HG03565 (cell line): ENCODE measurements around the gene SEPTIN6.
"Not testable (repeated sequence)": the region's sequence is repeated elsewhere in the genome, so short reads cannot be mapped to it uniquely, and the experiment has no call there.

Experiments used
- ATAC-seq: cut with Tn5 transposase; IDR thresholded peaks from one replicate; pipeline ENCODE4 v1.9.1; 2021; ENCODE audit warnings: mild to moderate bottlenecking, moderate library complexity; ENCODE audit not compliant: unreplicated experiment

The SEPTIN6 gene

DNA sequence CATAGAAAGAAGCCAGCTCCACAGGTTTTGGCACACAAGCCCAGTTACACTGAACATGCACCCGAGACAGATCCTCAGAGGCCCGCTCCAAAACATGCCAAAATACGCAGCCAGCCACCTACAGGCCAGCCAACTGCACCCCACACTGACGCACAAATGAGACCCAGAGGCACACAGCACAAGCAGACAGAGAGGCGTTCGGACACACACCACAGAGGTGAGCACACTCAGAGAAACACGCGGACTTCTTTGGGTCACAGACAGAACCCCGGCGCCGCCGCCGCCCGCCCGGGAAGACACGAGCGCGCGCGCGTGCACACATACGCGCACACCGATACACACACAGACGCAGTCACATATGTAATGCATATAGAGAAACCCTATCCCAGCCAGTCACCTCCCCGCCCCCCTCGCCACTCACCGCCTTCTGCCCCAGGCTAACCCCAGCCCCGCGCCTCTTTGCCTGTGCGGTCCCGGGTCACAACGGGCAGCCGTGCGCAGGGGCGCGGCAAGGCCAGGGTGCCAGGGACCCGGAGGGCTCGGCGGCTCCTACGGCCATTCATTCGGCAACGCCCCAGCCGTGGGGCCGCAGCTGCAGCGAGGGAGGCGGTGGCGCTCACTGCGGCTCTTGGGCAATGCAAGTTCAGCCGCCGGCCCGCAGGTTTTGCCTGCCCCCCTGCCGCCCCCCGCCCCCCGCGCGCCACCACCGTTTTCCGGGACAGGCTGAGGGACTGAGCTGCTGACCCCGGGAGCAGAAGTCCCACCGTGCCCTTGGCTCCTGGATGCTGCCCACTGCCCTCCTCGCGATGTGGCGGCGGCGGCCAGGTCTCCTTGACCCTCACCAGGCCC, 553 bp downstream of the SEPTIN6 start:
- ATAC-seq, result no peak

DNA sequence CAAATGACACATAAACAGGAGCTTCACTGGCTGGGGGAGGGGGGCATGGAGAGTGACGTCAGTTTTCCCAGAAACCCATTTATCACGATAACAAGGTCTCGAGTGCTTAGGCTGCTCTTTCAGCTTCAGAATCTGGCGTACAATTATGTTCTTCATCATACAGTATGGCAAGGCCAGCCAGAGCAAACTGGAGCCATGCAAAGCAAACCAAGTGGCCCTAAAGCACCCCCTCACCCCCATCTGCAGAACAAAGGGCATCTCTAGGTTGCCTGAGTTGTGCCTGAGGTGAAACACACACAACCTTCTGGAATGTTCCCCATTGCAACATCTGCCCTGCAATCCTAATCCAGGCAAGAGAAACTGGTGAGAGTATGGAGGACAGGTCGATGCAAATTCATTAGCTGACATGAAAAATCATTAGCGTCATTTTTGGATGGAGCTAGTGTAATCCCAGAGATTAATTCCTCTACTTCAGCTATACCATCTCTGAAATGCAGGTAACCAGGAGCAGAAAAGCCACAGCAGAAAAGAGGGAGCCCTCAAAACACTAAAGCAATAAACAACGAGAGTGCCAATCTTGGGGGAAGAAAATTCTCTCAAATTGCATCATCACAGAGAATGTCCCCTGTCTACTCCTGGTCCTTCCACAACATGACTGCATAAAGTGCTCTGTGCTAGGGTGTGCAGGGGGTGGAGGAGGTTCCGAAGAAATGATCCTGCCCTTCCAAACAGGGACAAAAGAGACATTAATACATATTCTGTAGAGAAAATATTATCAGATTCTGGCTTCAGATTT, 1.8 kb downstream of the SEPTIN6 start:
- ATAC-seq, result no peak

DNA sequence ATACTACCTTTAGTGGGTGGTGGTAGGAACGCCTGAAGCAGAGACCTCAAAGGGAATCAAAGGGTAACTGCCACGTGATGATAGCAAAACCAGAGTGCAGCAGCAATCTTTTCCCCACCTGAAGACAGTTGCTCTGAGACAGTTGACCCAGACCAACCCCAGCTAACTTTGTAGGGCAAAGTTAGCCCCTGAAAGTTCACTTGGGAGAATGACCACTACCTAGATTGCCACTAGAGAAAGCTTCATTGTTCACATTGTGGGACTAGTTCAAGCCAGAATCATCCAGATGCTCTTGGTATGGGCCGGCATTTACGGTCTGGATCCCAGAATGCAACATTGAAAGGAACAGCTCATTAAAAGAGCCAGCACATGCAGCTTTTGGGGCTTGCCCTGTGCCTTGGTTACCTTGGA, 4.1 kb downstream of the SEPTIN6 start:
- no peak for ATAC-seq

DNA sequence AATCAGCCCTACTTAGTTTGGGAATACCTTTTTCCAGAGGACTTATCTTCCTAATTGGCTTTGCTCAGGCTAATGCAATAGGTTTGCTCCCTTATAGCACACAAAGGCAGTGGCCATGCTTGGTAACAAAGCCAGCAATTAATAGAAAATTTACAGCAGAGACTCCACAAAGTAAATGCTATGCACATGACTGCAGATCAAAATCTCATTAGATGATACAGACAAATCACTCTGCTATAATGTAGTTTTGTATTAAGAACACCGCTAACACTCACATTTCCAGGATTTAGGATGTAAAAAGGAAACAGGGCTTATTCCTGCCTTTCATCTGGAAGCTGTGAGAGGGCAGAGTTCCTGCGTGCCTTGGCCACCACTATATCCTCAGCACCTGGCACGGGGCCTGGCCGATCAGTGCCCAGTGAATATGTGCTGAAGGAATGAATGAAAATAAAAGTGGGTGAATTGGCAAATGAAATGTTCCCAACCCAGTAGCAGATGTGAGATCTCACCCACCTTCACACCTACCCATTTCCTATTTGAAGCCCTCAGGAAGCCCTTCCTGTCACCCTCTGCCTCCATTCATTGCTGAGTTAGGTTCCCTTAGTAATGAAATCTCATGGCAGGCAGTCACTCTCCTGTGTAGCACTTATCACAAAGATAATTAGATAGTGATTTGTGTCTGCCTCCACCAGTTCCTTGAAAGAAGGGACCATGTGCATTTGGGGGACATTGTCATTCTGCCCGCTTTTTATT, 5.1 kb downstream of the SEPTIN6 start:
- no peak for ATAC-seq

DNA sequence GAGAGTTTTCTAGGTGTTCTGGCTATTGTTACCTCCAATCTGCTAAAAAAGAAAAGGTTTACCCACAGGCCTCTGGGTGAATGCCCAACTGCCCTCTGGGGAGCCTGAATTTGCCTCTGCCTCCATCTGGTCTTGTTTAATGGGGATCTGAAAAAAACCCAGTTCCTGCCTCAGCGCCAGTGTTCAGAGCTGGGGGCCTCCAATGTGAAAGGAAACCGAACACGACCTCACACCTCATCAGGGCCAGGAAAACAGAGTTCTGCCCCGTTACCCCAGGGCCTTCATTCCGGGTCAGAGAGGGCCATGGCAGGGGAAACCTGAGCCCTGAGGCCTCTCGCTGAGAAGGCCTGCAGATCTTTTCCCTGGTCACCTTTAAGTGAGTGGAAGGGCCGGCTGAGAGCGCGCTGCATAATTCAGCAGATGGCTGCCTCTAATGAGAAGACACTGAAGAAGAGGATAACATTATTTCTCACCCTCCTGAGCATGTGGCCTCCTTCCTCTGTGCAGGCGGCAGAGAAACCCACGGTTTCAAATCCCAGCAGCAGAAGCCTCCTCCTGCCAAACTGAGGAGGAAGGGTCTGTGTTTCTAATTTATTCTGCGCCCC, 6.8 kb downstream of the SEPTIN6 start:
- no peak for ATAC-seq

DNA sequence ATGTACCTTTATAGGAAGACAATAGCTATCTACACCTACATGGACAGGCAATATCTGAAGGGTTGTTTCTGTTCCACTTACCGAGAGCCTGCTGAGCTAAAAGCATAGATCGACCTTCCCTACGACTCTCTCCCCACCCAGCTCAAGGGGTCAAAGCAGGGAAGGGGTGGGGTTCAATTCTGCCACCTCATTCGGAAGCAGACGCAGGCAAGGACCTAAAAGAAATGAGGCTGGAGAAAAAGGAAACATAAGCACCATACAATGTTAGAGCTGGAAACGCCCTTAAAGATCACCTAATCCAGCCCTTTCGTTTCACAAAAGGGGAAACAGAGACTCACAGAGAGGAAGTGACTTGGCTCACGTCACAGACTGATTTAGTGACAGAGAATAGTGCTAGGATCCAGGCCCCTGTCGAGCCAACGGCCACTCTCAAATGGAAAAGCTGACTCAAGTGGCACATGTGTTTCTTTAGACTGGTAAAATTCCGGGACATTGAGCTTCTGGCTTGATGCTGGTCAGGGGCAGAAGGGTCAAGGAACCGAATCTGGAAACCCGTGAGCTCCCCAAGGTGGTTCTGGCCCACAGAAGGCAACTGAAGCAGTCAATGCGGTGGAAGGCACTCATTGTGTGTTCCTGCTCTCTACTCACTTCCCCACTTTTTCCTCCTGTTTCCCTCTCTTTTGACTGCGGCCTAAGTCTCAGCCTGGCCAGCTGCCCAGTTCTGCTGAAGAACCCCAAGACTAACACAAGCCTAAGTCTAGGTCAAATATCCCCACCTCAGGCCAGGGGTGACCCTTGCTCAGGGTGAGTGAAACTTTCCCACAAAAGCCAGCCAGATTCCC, 7.5 kb downstream of the SEPTIN6 start:
- ATAC-seq, result peak; percentile 35

DNA sequence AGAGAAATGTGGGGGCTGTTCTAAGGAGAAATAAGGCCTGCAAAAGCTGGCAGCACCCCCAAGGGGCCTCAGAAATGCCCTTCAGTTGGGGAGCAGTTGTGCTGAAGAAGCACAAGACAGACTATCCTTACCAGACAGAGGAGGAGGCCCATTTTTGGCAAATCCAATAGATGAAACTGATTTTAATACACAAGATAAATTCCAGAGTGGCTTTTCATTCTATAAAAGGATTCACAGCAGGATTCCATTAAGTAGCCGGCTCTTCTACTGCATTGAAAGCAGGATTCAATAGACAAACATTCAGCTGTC, 8.1 kb downstream of the SEPTIN6 start:
- no peak for ATAC-seq

DNA sequence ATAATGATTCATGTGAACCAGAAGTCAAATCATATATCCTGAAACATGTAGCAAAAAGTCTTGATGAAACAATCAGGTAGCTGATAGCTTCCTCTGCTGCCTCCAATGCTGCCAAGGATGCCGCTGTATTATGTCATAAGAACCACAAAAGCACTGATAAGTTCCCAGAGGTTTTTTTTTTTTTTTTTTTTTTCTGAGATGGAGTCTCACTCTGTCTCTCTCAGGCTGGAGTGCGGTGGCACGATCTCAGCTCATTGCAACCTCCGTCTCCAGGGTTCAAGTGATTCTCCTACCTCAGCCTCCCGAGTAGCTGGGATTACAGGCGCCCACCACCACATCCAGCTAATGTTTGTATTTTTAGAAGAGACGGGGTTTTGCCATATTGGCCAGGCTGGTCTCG, 8.7 kb downstream of the SEPTIN6 start:
- not testable (repeated sequence) for ATAC-seq

DNA sequence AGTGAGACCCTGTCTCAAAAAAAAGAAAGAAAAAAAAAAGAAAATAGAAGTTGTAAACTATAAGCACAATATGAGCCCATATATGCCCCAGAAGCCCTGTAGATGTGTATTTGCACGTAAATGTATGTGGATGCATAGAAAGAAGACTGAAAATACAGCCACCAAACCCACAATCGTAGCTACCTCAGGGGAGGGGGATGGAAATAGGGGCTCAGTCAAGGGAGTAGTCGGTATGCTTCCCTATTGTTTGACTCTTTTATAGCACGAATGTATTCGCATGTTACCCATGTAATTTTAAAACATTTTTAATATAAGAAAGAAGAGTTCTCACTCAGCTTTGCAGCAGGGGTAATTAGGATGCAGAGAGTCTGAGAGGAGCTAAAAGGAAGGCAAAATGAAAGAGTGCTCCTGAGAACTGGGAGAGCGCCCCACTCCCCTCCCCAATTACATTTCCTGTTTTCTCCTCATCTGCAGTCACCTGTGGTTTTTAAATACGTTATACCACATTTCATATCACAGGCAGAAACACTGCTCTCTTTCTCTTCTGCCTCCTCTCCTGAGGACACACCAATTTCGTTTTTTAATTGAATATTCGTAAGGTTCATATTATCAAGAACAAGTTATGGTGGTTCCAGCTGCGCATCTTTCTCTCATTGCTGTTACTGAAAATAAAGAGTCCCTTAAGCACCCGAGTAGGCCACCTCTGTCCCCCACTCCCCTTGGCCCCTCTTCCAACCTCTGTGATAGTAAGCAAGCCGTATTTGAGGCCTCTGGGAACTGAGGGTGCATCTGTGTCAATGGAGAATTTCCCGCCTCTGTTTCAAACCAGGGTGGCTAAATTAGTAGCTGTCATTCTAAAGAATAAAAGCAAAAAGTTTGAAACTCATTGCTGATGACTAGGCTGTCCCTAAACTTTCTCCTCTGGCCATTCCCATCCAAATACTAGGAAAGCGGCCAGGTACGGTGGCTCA, 10.7 kb downstream of the SEPTIN6 start:
- no peak for ATAC-seq

DNA sequence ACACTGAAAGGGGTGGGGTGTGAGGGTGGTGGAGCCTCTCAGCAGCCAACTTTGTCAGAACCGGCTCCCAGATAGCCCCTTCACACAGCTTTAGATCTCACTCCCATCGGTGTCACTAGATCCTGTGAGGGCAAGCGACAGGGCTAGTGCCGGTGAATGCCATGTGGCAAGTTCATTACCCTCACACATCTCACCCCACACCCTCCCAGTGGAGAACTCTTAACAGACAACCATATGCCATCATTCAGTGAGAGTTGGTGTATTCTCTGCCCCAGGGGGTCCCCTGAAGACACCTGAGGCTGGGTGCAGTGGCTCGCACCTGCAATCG, 15.3 kb downstream of the SEPTIN6 start:
- no peak for ATAC-seq

DNA sequence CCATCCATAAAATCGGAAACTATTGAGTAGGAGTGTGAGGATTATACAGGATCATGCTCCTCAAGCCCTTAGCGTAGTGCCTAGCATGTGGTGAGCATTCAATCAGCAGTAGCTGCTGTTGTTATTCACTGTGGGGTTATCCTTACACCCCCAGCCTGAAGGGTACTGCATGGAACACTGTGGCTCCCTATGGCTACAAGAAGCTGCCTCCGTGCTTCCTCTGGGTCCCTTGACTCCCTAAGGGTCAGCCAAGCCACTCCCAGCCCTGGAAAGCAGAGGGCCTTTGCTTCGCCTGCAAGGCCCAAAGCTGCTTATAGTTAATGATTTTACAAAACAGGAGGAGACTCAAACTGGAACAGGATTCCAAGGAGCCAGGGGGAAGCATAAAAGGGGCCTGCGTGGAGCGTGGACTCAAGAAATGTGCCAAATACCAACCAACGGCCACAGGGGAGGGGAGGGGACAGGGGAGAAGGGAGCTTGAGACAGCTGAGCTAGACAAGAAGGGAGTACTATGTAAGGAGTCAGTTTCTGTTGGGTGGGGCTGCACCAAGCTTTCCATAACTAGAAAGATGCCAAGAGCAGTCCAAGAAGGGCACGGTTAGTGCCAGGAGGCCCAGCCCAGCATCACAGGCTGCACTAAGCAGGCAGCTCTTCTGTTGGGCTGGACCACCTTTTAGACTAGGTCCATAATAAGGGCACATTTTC, 15.9 kb downstream of the SEPTIN6 start:
- no peak for ATAC-seq

DNA sequence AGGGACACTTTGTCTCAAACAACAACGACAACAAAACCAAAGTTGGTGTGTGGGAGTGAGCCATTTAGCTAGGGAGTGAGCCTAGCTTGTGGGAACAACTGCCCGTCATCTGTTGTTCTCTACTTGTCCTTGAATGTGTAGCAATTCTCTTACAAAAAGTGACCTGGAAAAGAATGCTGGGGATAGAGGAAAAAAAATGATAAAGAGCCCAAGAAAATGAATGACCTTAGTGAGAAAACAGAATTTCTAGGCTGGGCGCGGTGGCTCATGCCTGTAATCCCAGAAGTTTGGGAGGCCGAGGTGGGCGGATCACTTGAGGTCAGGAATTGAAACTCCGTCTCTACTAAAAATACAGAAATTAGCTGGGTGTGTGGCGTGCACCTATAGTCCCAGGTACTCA, 19.6 kb downstream of the SEPTIN6 start:
- ATAC-seq, result no peak

DNA sequence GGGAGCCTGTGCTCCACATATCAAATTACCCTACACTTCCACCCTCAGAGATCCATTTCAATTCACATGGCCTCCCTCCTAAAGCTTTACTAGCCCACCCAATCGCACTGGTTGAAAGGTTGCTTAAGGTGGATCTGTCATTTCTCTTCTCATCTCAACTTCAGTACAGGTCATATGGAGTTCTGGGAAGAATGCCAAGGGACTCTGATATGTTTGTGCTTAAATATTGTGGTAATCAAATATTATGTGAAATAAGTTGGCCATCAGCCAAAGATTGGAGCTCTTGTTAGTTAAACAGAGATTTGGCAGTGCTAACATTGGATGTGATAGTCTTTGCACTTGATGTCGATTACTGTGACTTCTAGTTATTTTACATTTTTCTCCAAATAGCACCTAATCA, 20.5 kb downstream of the SEPTIN6 start:
- ATAC-seq, result no peak

DNA sequence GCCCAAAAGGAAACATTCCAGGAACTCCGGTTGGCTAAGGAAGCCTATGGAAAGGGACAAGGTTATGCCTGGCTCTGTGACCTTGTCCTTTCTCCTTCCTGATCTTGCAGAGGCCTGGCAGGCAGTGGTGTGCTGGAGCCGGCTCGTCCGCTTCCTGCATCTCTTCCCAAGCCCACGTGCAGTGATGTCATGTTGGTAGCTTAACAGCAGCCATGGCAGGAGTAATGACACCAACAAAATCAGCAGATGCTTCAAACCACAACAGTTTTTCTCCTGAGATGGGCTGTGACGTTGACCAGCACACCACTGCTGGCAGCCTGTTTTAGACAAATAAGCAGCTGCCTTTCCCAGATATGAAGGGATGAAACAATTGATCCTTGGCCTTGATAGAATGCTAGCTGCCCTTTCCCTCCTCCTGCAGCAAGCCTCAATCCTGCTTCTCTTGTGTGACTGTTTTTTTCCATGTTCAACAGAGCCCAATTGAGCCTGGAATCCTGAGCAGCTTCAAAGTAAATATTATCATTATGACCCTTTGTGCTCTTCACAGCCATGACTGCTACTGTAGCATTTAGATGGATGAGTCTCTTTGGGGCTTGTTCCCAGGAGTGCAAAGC, 23.4 kb downstream of the SEPTIN6 start:
- no peak for ATAC-seq

DNA sequence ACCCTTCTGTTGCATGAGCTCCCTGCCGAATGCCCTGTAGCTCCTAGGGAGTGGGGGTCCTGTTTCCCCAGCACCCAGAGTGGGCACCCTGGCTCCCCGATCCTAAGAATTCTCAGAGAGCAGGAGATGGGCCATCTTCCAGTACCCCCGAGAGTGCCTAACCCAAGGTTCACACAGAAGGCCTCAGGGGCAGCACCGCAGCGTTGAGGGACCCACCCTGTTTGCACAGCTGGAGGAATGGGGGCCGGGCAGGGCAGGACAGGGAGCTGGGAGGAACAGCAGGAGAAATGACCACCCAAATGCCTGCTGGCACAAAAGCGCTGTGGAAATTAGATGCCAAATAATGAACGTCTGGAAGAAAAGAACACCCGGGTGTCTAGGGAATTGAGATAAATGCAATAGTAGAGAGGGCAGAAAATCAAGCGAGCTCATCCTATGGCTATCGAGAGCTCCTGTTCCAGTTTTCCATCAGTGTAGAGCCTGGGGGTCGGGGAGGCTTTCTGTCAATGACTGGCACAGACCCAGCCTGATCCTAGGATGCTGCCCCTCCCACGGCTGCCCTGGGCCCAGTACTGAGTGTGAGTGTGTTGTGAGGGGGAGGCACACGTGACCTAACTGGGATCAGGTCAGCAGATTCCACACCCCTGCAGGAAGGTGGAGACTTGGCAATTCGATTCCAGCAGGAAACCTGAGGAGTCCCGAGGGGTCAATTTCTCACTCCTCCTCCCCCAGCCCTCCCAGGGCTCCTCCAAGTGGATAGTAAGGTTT, 25.7 kb downstream of the SEPTIN6 start:
- no peak for ATAC-seq

DNA sequence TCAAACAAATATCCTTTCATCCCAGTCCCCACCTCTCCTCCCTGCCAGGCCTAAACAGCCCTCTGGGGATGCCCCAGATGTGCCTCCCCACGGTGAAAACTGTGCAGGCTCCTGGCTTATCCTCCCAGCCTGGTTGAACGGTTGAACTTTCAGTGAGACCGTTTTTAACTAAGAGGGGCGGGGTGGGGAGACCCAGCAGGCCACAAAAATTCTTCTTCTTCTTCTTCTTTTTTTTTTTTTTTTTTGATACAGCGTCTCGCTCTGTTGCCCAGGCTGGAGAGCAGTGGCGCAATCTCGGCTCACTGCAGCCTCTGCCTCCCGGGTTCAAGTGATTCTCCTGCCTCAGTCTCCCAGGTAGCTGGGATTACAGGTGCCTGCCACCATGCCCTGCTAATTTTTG, 28.1 kb downstream of the SEPTIN6 start:
- not testable (repeated sequence) for ATAC-seq

DNA sequence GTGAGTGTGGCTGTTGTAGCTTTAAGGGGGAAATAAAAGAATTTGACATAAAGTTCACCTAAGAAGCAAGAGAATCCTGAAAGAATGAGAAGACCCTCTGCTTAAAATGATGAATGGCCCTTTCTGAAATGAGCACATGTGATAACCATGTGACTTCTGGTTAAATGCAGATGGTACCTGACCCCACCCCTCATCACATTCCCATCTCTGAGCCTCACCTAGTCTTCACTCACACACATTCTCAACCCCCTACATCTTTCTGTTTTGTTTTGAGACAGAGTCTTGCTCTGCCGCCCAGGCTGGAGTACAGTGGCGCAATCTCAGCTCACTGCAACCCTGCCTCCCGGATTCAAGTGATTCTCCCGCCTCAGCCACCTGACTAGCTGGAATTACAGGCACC, 31.5 kb downstream of the SEPTIN6 start:
- no peak for ATAC-seq

DNA sequence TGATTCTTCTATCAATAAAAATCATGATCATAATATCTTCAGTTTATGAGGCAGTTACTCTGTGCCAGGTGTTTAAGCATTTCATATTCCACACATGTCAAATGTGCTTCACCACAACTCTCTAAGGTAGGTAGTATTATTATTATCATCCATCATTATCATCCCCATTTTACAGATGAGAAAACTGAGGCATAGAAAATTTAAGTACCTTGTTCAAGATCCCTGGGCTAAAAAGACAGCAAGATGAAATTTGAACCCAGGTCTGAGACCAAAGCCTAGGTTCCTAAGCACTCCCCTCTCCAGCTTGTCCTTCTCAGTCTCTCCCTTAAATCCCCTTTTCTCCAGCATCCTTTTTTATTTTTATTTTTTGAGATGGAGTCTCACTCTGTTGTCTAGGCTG, 33.4 kb downstream of the SEPTIN6 start:
- no peak for ATAC-seq
